H1 (cell line): Measurements from ENCODE around the gene TNKS2. TPM values are rescaled to one million over a fixed set of nuclear protein-coding genes. Genes with fewer than 3 reads are reported as not detected.

Experiments
- polyA plus RNA-seq, 7 experiments: library from polyadenylated mRNA; depleted of rRNA in 3 of 7; stranded (reverse) in 5 of 7; unstranded in 2 of 7; fragments of >200 nt in 5 of 7; fragments of 200-250 nt in 2 of 7; gene quantifications; 1 replicate in 5 of 7; 2 replicates in 1 of 7; 4 replicates in 1 of 7; pipeline versions ENCODE4 v1.2.1 to v1.2.3, GENCODE V29; 2011 to 2013; ENCODE audit warnings: missing spikeins in 2 of 7, mixed read lengths in 2 of 7
- small RNA-seq: library from polyadenylated mRNA; stranded (forward); fragments of <200 nt; extraction: miRNeasy Mini kit (QIAGEN cat#:217004); gene quantifications from one replicate; pipeline ENCODE3, GENCODE V24; 2013; ENCODE audit not compliant: insufficient read depth
- total RNA-seq: library from RNA; stranded (reverse); fragmentation: NEBNext Ultra II Directional; extraction: Animal tissue kit (Norgen Biotek cat#: 25700); gene quantifications from 2 replicates; pipeline ENCODE4 v1.2.1, GENCODE V29; 2021

Gene TNKS2
- total and polyA plus RNA-seq, 2 of the 8 experiments (the other 6 are each of a cell fraction or from before 2014, with no cell fraction given), result 23.3 to 73.6 TPM

Small RNA genes within 50 kb of the gene (small RNA-seq; reads per million reads assigned to genes)
- gene AL359198.2 (not detected), gene SRP9P1 (not detected)

Other genes with a start within 250 kb of the TNKS2 start
- 1.3 and 1.7 TPM in 2 replicates for gene PPP1R3C, start 165.4 kb upstream of the TNKS2 start, total RNA-seq
- gene PPP1R3C, start 165.4 kb upstream of the TNKS2 start, polyA plus RNA-seq (2011; rRNA removed), result 0.67 and 1.3 TPM in 2 replicates
- gene FGFBP3, start 111.1 kb downstream of the TNKS2 start, total RNA-seq, result 115 and 120 TPM in 2 replicates
- gene FGFBP3, start 111.1 kb downstream of the TNKS2 start, polyA plus RNA-seq (2011; rRNA removed), result 54.6 and 55.8 TPM in 2 replicates
- gene BTAF1, start 125.3 kb downstream of the TNKS2 start, total RNA-seq, result 39.1 TPM in 2 replicates
- 15.6 and 24.5 TPM in 2 replicates for gene BTAF1, start 125.3 kb downstream of the TNKS2 start, polyA plus RNA-seq (2011; rRNA removed)